ENCODE results near the gene SCAMP4.

SCAMP4 gene

DNA sequence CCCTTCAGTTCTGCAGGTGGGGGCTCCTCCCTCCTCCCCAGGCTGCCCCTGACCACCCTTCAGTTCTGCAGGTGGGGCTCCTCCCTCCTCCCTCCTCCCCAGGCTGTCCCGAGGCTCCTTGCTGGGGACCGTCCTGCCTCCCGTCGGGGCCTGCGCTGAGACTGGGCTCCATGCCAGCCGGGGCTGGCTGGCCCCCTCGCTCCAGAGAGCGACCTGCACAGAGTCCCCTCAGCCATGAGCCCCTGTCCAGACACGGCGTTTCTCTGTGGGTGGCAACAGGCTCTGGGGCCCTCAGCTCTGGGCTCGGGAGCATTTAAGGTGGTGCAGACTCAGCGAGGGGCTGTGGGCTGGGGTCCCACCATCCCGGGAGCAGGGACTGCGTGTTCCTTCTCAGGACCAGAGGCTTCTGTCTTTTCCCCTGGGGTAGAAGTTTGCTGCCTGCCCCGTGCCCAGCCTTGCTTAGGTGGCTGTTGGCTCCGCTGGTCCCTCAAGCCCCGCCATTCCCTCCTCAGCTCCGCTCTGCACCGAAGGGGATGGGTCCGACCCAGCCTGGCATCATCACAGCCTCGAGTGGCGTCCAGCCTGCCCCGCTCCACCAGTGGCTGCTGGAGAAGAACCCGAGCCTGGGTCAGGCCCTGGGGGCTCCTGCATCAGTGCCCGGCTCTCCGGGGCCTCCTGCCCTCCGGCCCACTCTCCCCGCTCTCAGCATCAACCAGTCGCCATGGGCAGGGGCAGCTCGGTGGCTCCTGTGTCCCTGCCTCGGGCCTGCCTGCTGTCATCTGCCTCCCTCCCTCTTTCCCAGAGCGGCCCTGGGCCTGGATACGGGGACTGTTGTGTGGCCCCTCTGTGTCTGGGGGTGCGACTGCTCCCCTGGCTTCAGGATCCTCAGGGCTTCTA, 63.3 kb downstream of the SCAMP4 start:
- DNase-seq (ENCODE audit: insufficient read length, low spot score), result no peak
- TF ChIP-seq POLR2A (IDR thresholded peaks at IDR 0.05; ENCODE audit: low read depth, low read length), result no peak
- FAIRE-seq, result no peak

DNA sequence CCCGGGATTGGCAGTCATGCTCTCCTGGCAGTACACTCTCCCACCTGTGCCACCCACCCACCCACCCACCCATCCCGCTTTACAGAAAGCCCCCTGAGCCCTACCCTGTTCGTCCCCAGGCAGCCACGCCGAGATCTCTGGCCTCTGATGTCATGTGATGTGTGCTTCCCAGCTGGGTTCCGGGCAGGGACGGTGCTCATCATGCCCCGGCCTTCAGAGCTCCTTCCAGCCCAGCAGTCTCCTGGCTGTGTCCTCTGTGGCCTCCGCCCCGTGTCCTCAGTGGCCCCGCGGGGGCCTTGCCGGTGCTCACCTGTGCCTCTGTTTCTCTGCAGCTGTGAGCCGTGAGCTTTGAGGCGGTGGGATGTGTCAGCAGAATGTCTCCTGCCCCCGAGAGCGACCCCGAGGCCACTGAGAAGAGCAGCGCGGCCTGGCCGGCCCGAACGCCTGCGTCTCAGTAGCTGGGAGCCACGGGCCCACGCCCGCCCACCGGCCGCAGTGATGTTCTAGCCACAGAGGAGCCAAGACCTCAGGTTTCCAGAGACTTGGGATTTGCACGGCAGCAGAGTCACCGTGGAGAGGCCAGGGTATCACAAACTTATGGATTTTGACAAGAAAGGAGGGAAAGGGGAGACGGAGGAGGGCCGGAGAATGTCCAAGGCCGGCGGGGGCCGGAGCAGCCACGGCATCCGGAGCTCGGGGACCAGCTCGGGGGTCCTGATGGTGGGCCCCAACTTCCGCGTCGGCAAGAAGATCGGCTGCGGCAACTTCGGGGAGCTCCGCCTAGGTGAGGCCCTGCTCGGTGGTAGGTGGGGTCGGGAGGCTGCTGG, 64.2 kb downstream of the SCAMP4 start:
- no peak for DNase-seq (ENCODE audit: insufficient read length, low spot score)
- FAIRE-seq, result no peak
- TF ChIP-seq POLR2A (IDR thresholded peaks at IDR 0.05; ENCODE audit: low read depth, low read length), result no peak

DNA sequence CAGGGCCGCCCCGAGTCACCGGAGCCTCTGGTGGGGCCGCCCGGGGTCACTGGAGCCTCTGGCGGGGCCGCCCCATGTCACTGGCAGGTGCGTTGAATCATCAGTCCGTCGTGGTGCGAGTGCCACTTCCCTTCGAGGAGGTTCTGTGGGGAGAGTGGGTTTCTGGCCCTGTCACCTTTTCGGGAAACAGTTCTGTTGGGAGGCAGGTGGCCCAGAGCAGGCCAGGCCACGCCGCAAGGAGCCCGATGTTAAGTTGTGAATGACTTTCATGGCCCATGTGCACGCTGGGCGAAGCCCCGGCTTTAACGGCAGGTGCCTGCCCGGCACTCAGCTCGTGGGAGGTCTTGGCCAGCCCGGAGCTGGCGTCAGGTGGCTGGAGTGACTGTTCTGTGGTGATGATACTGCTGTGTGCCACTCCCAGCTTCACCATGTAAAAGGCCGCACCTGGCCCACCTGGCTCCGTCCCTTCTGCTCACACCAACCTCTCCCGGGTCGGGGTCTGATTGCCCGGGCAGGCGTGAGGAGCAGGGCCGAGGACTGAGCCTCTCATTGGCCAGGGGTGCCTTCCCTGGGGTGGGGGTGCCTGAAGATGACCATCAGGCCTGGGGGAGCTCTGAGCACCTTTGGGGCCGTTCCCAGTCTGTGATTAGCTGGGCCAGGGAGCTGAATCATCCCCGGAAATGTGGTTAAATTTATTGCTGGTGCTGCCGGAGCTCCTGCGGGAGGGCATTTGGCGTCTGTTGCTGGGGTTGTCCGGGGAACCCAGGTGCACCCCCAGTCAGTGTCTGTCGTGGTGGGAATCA, 65.0 kb downstream of the SCAMP4 start:
- no peak for TF ChIP-seq POLR2A (IDR thresholded peaks at IDR 0.05; ENCODE audit: low read depth, low read length)
- DNase-seq (ENCODE audit: insufficient read length, low spot score) (peak; percentile 87), FAIRE-seq (peak; percentile 27)

DNA sequence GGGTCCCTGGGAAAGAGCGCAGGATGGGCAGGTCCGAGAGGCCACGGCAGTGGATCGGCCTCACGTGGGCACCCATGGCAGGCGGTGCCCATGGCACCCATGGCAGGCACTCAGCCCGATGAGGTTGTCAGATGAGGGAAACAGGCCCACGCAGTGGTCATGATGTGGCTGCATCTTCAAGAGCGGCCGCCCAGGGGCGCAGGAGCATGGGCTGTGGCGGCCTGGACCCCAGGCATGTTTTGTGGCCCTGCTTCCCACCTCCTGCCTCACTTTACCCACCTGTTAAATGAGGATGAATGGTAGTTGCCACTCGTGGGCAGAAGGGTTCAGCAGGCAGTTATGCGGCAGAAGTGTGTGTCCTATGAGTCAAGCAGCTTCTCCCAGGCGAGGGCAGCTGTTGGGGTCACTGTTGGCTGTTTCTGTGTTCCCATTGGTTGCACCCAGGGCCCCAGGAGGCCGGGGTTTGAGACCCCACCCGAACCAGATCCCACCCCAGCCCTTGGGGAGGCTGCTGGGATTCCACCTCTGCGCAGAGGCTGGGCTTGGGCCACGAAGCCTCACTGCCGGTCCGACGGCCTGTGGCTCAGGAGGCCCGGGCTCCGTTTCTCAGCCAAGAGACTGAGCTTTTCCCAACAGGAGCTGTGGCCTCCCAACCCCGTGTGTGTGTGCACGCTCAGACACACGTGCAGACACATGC, 65.8 kb downstream of the SCAMP4 start:
- TF ChIP-seq POLR2A (IDR thresholded peaks at IDR 0.05; ENCODE audit: low read depth, low read length), result no peak
- FAIRE-seq (no peak), DNase-seq (ENCODE audit: insufficient read length, low spot score) (peak; percentile 50)

DNA sequence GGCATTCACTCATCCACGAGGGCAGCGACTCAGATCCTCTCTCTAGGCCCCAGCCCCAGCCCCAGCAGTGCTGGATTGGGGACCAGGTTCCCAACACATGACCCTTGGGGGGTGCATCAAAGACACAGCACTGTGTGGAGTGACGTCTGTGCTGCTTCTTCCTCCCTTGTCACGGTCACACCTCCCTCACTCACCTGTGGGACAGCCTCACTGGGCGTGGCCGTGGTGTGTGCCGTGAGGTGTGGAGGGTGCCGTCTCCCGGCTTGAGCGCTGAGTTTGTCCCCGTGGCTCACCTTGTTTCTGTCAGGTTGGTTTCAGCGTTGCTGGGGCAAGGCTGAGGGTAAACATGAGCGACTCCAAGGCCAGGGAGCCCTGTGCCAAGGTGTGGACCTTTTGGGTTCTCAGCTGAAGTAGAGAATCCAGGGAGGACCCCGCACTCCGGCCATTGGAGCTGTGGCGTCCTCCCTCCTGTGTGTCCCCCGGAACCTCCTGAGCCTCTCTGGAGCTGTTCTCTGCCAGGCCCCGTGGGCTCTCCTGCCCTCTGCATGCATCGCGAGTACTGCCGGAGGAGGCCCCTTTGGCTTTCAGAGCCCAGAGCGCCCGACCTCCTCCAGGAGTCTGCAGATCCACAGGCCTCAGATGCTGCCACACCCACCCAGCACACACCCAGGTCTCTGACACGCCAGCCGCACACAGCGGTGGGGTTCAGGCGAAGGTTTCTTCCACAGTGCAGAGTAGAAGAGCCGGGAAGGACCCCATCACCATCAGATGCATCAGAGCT, 69.4 kb downstream of the SCAMP4 start:
- no peak for DNase-seq (ENCODE audit: insufficient read length, low spot score)
- TF ChIP-seq POLR2A (IDR thresholded peaks at IDR 0.05; ENCODE audit: low read depth, low read length), result no peak
- no peak for FAIRE-seq

DNA sequence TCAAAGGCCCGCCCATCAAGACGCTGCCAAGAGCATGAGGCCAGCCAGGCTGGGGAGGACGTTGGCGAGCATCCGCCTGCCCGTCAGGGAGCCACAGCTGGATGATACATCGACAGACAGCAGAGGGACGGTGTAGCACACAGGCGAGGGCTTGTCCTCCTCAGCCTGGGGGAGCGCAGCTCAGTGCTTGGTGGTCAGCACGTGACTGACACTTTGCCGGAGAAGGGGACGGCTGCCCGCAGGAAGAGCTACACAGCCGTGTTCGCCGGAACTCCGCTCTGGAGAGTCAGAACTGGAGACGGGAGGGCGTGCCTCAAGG, 69.9 kb downstream of the SCAMP4 start:
- no peak for FAIRE-seq
- no peak for DNase-seq (ENCODE audit: insufficient read length, low spot score)
- no peak for TF ChIP-seq POLR2A (IDR thresholded peaks at IDR 0.05; ENCODE audit: low read depth, low read length)

All from H54 (cell line).